Activated T-cell treated with anti-CD3 and anti-CD28 coated beads, Interleukin-2, amount 50 U/mL, for 72 hours (primary cell): ENCODE measurements around the gene PPEF1. TPM values are rescaled to one million over a fixed set of nuclear protein-coding genes. Genes with fewer than 3 reads are reported as not detected.
A peak's percentile ranks its signal among the peaks of the same experiment; 100 is the strongest.

Experiments used
- ATAC-seq, 2 donors: fragments of 150-1000 bp; cut with Tn5 transposase; replicated peaks in 1 of 2; 2 replicates each; pipeline ENCODE4 v1.10.0; 2021; ENCODE audit warnings: moderate library complexity in 2 of 2, mild to moderate bottlenecking in 1 of 2
- DNase-seq, 2 donors: peaks; one replicate each; pipeline ENCODE4 v3.0.0; 2021 to 2022; ENCODE audit warnings: mixed read lengths in 1 of 2
- H3K27ac Mint-ChIP-seq: one replicate; pipeline ENCODE4 v1.8.0; 2022; ENCODE audit warnings: mild to moderate bottlenecking, moderate library complexity, mixed read lengths
- H3K27me3 Mint-ChIP-seq: one replicate; pipeline ENCODE4 v1.8.0; 2022; ENCODE audit warnings: low read depth, mixed read lengths
- H3K36me3 Mint-ChIP-seq, 2 donors: one replicate each; pipeline ENCODE4 v1.8.0; 2022; ENCODE audit warnings: mixed read lengths in 2 of 2, mild to moderate bottlenecking in 1 of 2; ENCODE audit not compliant: insufficient read depth in 2 of 2
- H3K4me1 Mint-ChIP-seq: one replicate; pipeline ENCODE4 v1.8.0; 2022; ENCODE audit warnings: low read depth, mixed read lengths
- H3K4me3 Mint-ChIP-seq, 2 donors: one replicate each; pipeline ENCODE4 v1.8.0; 2022; ENCODE audit warnings: mild to moderate bottlenecking in 2 of 2, mixed read lengths in 2 of 2, moderate library complexity in 2 of 2
- H3K9me3 Mint-ChIP-seq, 2 donors: one replicate each; pipeline ENCODE4 v1.8.0; 2022; ENCODE audit warnings: mixed read lengths in 2 of 2
- total RNA-seq, 2 donors: library from RNA; stranded (reverse); gene quantifications; one replicate each; pipeline ENCODE4 v1.2.3, GENCODE V29; 2022

The PPEF1 gene
- total RNA-seq, 2 donors from 2014 or later: 0.74 to 0.97 TPM

DNA sequence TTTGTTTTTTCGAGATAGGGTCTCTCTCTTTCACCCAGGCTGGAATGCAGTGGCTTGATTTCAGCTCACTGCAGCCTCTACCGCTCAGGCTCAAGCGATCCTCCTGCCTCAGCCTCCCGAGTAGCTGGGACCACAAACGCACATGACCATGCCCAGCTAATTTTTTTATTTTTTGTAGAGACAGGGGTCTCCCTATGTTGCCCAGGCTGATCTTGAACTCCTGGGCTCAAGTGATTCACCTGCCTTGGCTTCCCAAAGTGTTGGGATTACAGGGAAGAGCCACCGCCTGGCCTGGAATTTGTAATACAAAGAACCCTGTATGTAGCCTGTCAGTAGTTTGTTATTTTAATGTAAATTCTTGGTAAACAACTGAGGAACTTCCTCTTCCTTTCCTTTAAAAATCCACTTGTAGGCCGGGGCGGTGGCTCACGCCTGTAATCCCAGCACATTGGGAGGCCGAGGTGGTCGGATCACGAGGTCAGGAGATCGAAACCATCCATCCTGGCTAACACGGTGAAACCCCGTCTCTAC lies 157.0 kb downstream of the PPEF1 start:
- Mint-ChIP-seq H3K9me3 (peaks cover 0 to 2% of the 10 kb centered on the region in 2 donors), H3K27ac (no peak overlapping the region), H3K4me1 (no peaks in the 10 kb centered on the region), H3K4me3 (no peak overlapping the region), H3K36me3 (no peaks in the 10 kb centered on the region), H3K27me3 (no peaks in the 10 kb centered on the region)
- DNase-seq: no peak
- ATAC-seq: no peak

DNA sequence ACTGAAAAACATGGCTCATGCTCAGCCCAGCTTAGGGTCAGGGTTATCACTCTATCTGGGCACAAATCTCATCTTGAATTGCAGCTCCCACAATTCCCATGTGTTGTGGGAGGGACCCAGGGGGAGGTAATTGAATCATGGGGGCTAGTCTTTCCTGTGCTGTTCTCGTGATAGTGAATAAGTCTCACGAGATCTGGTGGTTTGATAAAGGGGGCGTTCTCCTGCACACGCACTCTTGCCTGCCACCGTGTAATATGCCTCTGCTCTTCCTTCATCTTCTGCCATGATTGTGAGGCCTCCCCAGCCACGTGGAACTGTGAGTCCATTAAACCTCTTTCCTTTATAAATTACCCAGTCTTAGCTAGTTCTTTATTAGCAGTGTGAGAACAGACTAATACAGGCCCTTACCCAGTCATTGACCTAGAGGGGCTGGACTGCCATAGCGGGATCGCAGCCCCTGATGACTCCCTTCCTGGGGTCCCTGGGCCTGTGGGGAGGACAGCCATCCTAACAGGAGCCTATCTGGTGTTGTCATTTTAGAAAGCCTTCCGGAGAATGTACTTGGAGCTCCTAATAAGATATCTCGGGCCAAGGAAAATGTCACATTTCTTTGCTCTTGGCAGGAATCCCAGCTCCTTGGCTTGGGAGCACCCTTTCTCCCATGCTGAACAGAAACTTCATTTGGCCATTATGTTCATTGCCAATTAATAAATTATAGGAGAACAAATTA lies 163.9 kb downstream of the PPEF1 start:
- H3K4me3 Mint-ChIP-seq: no peak overlapping the region
- no peaks in the 10 kb centered on the region for H3K9me3 Mint-ChIP-seq
- no peak for ATAC-seq
- peaks cover 10% of the 10 kb centered on the region for H3K4me1 Mint-ChIP-seq
- no peak overlapping the region for H3K27ac Mint-ChIP-seq
- H3K27me3 Mint-ChIP-seq: peaks cover 10% of the 10 kb centered on the region
- DNase-seq: no peak
- H3K36me3 Mint-ChIP-seq: no peaks in the 10 kb centered on the region

DNA sequence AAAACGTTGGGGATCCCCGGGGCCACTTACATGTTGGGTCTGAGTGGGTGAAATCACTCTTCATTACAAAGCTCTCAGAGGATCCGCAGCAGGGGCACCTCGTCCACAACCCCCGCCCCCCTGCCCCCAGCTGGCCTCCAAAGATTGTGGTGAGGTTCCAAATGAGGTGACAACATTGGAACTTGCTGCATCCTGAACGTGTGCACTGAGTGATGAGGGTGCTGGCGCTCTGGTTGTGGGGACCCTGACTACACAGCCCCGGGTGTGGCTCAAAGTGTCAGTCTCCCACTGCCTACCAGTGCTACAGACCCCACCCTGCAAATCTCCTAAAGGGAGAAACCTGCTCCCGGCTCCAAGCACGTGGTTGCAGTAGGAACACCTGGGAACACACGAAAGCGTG lies 164.5 kb downstream of the PPEF1 start:
- DNase-seq: no peak
- peaks cover 10% of the 10 kb centered on the region for H3K4me1 Mint-ChIP-seq
- no peaks in the 10 kb centered on the region for H3K9me3 Mint-ChIP-seq
- no peaks in the 10 kb centered on the region for H3K36me3 Mint-ChIP-seq
- no peak for ATAC-seq
- H3K4me3 Mint-ChIP-seq: no peak overlapping the region
- H3K27ac Mint-ChIP-seq: no peak overlapping the region
- H3K27me3 Mint-ChIP-seq: peaks cover 10% of the 10 kb centered on the region

DNA sequence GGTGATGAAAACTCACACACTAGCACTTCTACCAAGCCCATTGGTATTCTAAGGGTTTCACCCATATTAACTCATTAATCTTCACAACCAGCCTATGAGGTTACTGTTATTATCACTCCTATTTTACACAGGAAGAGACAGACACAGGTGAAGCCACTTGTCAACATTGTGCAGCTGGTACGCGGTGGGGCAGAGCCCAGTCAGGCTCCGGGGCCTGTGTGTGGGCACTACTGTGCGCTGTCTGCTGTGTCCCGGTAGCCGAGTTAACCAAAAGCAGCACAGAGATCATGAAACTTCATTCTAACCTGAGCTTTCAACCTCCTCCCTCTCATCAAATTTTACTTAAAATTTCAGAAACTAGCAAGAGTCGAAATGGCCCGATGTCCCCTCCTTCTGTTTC lies 165.2 kb downstream of the PPEF1 start:
- Mint-ChIP-seq H3K27ac (no peak overlapping the region), H3K4me1 (peaks cover 10% of the 10 kb centered on the region), H3K27me3 (peaks cover 10% of the 10 kb centered on the region), H3K4me3 (peak overlapping the region in 1 of 2 donors; percentile 69), H3K9me3 (no peaks in the 10 kb centered on the region), H3K36me3 (no peaks in the 10 kb centered on the region)
- ATAC-seq (no peak), DNase-seq (no peak)

DNA sequence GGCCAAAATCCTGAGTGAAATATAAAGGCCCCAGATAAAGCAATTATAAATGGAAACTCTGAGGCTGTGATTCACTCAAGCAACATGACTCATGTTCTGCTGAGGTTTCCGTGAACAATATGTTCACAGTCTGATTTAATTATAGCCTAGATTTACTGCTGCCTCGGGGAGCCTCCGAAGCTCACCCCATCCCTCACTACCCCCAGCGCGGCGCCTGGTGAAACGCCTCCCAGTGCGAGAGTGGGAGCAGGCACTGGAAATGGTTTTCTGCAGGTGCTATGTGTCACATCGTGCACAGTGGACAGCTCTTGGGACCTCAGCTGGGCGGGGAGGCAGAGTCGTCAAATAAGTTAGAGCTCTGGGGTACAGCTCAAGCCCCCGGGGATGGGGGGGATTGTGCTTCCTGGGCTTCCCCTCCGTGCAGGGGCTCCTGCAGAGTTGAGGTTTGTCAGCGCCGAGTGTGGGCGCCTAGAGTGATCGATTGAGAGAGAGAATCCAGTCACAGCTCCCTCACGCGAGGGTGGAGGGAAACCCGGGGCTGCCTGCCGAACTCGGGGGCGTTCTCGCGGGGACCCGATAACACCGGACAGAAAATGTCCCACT lies 165.8 kb downstream of the PPEF1 start:
- Mint-ChIP-seq H3K9me3 (no peaks in the 10 kb centered on the region), H3K27me3 (peaks cover 10% of the 10 kb centered on the region), H3K27ac (no peak overlapping the region), H3K4me3 (peak overlapping the region; percentile 40 to 69), H3K4me1 (peaks cover 10% of the 10 kb centered on the region), H3K36me3 (no peaks in the 10 kb centered on the region)
- ATAC-seq: peak; percentile 82 to 90
- no peak for DNase-seq

DNA sequence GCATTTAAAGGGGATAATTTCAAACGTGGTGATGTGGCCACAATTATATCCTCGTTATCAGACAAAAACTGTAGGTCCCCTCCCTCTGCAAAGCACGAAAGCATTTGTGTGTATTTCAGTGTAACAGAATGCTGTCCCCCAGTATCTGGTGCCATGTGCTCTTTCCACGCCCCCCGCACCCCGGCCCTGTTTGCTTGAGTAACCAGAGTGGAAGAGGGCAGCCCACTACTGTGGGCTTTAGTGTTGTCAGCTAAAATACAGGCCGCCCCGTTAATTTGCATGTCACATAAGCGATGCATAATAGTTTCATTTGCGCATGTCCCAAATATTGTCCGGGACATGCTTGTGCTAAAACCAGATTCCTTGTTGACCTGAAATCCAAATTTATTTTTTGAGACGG lies 166.4 kb downstream of the PPEF1 start:
- Mint-ChIP-seq H3K27ac (no peak overlapping the region), H3K27me3 (peaks cover 14% of the 10 kb centered on the region), H3K36me3 (no peaks in the 10 kb centered on the region), H3K9me3 (no peaks in the 10 kb centered on the region), H3K4me1 (peaks cover 10% of the 10 kb centered on the region), H3K4me3 (no peak overlapping the region)
- no peak for ATAC-seq
- DNase-seq: no peak

DNA sequence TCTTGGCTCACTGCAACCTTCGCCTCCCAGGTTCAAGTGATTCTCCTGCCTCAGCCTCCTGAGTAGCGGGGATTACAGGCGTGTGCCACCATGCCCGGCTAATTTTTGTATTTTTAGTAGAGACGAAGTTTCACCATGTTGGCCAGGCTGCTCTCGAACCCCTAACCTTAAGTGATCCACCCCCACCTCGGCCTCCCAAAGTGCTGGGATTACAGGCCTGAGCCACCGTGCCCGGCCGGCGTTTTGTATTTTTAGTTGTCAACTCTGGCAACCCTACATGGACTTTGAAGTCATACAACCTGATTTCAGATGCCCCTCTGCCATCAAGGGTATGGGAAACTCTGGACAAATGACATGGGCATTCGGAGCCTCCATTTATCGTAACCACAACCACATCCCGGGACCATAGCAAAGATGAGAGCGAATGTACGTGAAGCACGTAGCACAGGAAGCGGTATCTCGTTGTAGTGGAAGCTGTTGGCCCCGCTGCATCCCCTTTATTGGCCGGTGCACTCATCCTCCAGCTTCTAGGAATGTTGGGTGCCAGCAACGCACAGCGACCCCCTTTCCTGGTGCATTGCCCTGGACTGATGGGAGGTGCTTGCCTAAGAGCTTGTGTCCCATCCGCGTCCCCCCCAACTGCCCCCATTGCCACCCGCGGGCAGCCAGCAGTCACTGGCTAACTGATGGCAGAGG lies 167.3 kb downstream of the PPEF1 start:
- H3K4me3 Mint-ChIP-seq: no peak overlapping the region
- peaks cover 10% of the 10 kb centered on the region for H3K4me1 Mint-ChIP-seq
- no peaks in the 10 kb centered on the region for H3K9me3 Mint-ChIP-seq
- H3K36me3 Mint-ChIP-seq: no peaks in the 10 kb centered on the region
- no peak overlapping the region for H3K27ac Mint-ChIP-seq
- H3K27me3 Mint-ChIP-seq: peaks cover 16% of the 10 kb centered on the region
- DNase-seq (no peak), ATAC-seq (no peak)

DNA sequence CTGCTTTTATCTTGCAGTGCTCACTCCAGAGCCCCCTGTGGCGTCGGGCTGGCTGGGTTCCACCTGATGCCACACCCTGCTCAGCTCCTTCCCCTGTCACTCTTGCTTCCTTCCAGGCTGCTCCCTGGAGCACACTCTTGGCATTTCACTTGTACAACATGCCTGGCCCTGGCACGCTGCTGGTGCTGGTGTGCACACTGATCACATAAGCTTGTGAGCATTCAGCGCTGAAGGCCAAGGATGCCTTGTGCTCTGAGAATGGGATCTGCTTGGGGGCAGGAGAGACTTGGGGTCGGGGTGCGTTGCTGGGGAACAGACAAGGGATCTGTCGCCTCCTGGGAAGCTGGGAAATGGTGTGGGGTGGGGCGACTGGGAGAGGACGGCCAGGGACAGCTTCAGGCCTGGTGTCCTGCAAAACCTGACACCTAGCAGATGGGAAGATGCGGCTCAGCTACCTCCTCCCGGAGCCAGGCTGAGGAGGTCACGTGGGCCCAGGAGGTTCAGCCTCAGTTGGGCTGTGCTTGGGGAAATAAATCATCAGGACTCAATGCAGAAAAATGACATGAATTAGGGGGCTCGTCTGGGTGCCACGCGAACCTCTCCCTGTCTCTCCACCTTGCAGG lies 167.9 kb downstream of the PPEF1 start:
- Mint-ChIP-seq H3K27ac (no peak overlapping the region), H3K27me3 (peaks cover 16% of the 10 kb centered on the region), H3K9me3 (no peaks in the 10 kb centered on the region), H3K36me3 (no peaks in the 10 kb centered on the region), H3K4me1 (peaks cover 10% of the 10 kb centered on the region), H3K4me3 (no peak overlapping the region)
- DNase-seq (no peak), ATAC-seq (no peak)

DNA sequence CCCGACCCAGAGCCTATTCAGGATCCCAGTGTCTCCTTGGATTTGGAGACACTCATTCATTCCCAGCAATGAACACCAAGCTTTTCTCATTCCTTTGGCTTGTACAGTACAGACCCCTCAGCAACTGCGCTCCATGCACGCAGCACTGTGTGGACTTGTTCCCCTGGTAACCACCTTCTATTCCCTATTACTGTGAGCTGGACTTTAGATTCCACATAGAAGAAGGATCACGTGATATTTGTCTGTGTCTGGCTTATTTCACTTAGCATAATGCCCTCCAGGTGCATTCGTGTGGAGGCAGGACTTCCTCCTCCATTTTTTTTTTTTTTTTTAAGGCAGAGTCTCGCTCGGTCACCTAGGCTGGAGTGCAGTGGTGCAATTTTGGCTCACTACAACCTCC lies 170.0 kb downstream of the PPEF1 start:
- H3K27ac Mint-ChIP-seq: no peak overlapping the region
- H3K27me3 Mint-ChIP-seq: peaks cover 16% of the 10 kb centered on the region
- H3K4me1 Mint-ChIP-seq: peaks cover 10% of the 10 kb centered on the region
- H3K9me3 Mint-ChIP-seq: no peaks in the 10 kb centered on the region
- no peak for ATAC-seq
- no peaks in the 10 kb centered on the region for H3K36me3 Mint-ChIP-seq
- DNase-seq: no peak
- H3K4me3 Mint-ChIP-seq: no peak overlapping the region

Other genes with a start within 250 kb of the PPEF1 start
- gene RS1, start 35.5 kb upstream of the PPEF1 start, total RNA-seq: not detected